Thyroid gland (tissue), 4 donors: Measurements from ENCODE around the gene ADH1B.

ENCODE experiments used
- CTCF ChIP-seq, 6 experiments: fragments of 200-600 bp in 3 of 6; fragments of 450-650 bp in 3 of 6; sonication (generic) in 3 of 6; IDR thresholded peaks; one replicate each; pipeline ENCODE4 v1.5.1; 2016 to 2019; ENCODE audit warnings: antibody characterized with exemption in 6 of 6, mild to moderate bottlenecking in 2 of 6, inconsistent platforms in 1 of 6, moderate library complexity in 1 of 6
- POLR2A ChIP-seq, 2 donors: fragments of 450-650 bp; IDR thresholded peaks; one replicate each; pipeline ENCODE4 v1.6.1; 2017; ENCODE audit warnings: antibody characterized with exemption in 2 of 2, mild to moderate bottlenecking in 2 of 2, moderate library complexity in 1 of 2

GRCh38 chr4:99264927-99265326 is 56.3 kb downstream of the ADH1B start:
- TF ChIP-seq CTCF (IDR thresholded peaks at IDR 0.05) (no peak), POLR2A (IDR thresholded peaks at IDR 0.05) (no peak)
